ENCODE measurements around the gene PDGFC. TPM values are rescaled to one million over a fixed set of nuclear protein-coding genes. Genes with fewer than 3 reads are reported as not detected.

Gene PDGFC
- total and polyA plus RNA-seq, 2 of the 8 experiments (the other 6 are each of a cell fraction or from before 2014, with no cell fraction given), result 0.65 to 2.7 TPM

DNA sequence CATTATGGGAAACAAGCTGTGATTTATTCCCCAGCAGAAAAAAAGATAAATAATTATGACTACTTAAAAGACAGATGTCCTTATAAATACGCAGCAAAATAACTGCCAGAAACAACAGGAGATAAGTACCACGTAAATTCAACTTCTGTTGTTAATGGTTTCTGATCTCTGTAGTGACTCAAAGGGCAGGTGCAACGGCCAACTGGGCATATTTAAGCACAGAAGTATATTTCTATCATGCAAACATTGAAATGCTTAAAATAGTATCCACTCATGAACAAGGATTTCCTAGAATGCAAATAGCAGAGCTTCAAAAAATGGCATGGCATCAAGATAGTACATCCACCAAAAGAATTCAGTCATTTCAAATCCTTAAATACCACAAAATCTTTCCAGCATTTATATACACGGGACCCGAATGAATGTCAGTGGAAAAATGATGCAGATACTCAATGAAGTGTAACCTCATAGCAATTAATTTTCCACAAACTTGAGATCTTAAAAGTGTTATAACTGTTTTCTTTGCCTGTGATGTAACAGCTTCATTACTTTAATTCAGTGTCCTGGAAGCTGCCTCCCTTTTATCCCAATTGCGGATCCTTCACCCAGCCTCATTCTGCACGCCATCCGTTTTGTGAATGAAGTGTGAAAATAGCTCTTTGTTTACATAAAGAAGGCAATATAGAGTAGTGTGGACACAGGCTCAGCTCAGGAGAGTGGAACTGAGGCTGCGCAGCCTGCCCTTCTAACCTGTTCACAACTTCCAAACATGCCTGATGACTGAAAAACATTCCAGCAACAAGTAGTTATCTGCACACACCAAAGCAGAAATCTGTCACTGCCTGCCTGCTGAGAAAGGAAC lies 10.2 kb downstream of the PDGFC start:
- no peak overlapping the region for H3K18ac ChIP-seq (ENCODE audit: extremely low read depth, low read length)
- H3K23ac ChIP-seq (ENCODE audit: insufficient read length), result no peak overlapping the region
- H2BK5ac ChIP-seq (ENCODE audit: low read depth, low read length), result no peak overlapping the region
- ChIA-PET CTCF (ENCODE audit: partially characterized antibody) (interaction anchor here (1.2 to 1.9 kb wide), 3 partner anchors 9 to 84 kb away, joined by 3 to 4 read pairs (median 4); no protein-coding TSS in a partner anchor), POLR2A (ENCODE audit: partially characterized antibody) (interaction anchor here (0.6 kb wide), 1 partner anchor 183 kb away, joined by 3 read pairs; no protein-coding TSS in a partner anchor)
- no peak overlapping the region for H3K9ac ChIP-seq (replicated peaks in 1 of 4; ENCODE audit: extremely low read depth in 1 of 4, low read depth in 3 of 4, low read length in 3 of 4)
- no peaks in the 10 kb centered on the region for H3K36me3 ChIP-seq (ENCODE audit: control insufficient read depth in 2 of 4, insufficient read depth in 4 of 4, low read length in 3 of 4)
- no peak overlapping the region for H3K27ac ChIP-seq (ENCODE audit: low read depth, low read length)
- no peak overlapping the region for H2BK12ac ChIP-seq (ENCODE audit: low read depth, low read length)
- TF ChIP-seq KDM1A (IDR thresholded peaks at IDR 0.05; ENCODE audit: borderline replicate concordance, low read length) (no peak), RAD21 (IDR thresholded peaks at IDR 0.05 in 1 of 2, conservative IDR thresholded peaks at IDR 0.05 in 1 of 2; ENCODE audit: low read depth in 2 of 2, low read length in 2 of 2) (no peak), TAF1 (IDR thresholded peaks at IDR 0.05; ENCODE audit: low read depth, low read length) (no peak)
- TF ChIP-seq, protein P1, sequence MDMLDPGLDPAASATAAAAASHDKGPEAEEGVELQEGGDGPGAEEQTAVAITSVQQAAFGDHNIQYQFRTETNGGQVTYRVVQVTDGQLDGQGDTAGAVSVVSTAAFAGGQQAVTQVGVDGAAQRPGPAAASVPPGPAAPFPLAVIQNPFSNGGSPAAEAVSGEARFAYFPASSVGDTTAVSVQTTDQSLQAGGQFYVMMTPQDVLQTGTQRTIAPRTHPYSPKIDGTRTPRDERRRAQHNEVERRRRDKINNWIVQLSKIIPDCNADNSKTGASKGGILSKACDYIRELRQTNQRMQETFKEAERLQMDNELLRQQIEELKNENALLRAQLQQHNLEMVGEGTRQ (IDR thresholded peaks at IDR 0.05; ENCODE audit: low read length), result no peak
- TF ChIP-seq, protein P2, sequence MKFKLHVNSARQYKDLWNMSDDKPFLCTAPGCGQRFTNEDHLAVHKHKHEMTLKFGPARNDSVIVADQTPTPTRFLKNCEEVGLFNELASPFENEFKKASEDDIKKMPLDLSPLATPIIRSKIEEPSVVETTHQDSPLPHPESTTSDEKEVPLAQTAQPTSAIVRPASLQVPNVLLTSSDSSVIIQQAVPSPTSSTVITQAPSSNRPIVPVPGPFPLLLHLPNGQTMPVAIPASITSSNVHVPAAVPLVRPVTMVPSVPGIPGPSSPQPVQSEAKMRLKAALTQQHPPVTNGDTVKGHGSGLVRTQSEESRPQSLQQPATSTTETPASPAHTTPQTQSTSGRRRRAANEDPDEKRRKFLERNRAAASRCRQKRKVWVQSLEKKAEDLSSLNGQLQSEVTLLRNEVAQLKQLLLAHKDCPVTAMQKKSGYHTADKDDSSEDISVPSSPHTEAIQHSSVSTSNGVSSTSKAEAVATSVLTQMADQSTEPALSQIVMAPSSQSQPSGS (IDR thresholded peaks at IDR 0.05; ENCODE audit: low read length), result no peak
- no peak overlapping the region for H3K14ac ChIP-seq (ENCODE audit: insufficient read length)
- no peak overlapping the region for H4K91ac ChIP-seq (replicated peaks; ENCODE audit: insufficient read length, low read length)
- H3K56ac ChIP-seq (replicated peaks; ENCODE audit: insufficient read length, low read depth, low read length), result no peak overlapping the region
- H3K4me1 ChIP-seq (replicated peaks in 1 of 4; ENCODE audit: control insufficient read depth in 3 of 4, insufficient read depth in 4 of 4, low read length in 3 of 4), result peaks cover 0 to 6% (median 0%) of the 10 kb centered on the region in 4 experiments; a peak in 1 of 7 replicates
- H4K5ac ChIP-seq (ENCODE audit: insufficient read length, low read depth, low read length), result no peak overlapping the region
- H3K79me1 ChIP-seq (ENCODE audit: low read depth, low read length), result 0 out of 2 replicates have a peak, but pooled peaks cover 2% of the 10 kb centered on the region
- H3K9me3 ChIP-seq (ENCODE audit: insufficient read depth in 2 of 2, low read depth in 1 of 2, low read length in 1 of 2), result no peaks in the 10 kb centered on the region
- H3K4me3 ChIP-seq (ENCODE audit: extremely low read depth in 1 of 4, insufficient read depth in 2 of 4, low read depth in 3 of 4, low read length in 4 of 4), result no peak overlapping the region
- 91% methylated on average over 9 of the region's 9 CpGs; no CpG with 5 or more reads in 1 of the 2 experiments for WGBS, 2 experiments (ENCODE audit: extremely low coverage in 1 of 2, insufficient coverage in 1 of 2, insufficient read length in 1 of 2, insufficient replicate concordance in 2 of 2, low coverage in 1 of 2, low lambda C conversion rate in 2 of 2, missing lambda C conversion rate in 1 of 2)
- H3K27me3 ChIP-seq (replicated peaks in 1 of 4; ENCODE audit: control insufficient read depth in 3 of 4, extremely low read depth in 1 of 4, insufficient read depth in 3 of 4, low read length in 3 of 4), result peaks cover 0 to 1% (median 0%) of the 10 kb centered on the region in 4 experiments; a peak in 1 of 7 replicates
- no peak overlapping the region for H3K4ac ChIP-seq (replicated peaks; ENCODE audit: insufficient read length, low read depth, low read length)
- DNase-seq (ENCODE audit: low read depth in 1 of 2, low spot score in 2 of 2), result no peak
- H4K8ac ChIP-seq (ENCODE audit: extremely low read depth, insufficient read depth, low read length), result no peak overlapping the region
- FAIRE-seq, result no peak
- H2BK120ac ChIP-seq (replicated peaks; ENCODE audit: low read depth, low read length), result no peak overlapping the region
- H2AFZ ChIP-seq (ENCODE audit: low read length), result no peak overlapping the region
- no peaks in the 10 kb centered on the region for H3K23me2 ChIP-seq (ENCODE audit: low read depth, low read length)
- no peak overlapping the region for H2BK15ac ChIP-seq (ENCODE audit: low read length)
- H3K4me2 ChIP-seq (ENCODE audit: insufficient read depth in 1 of 2, low read depth in 2 of 2, low read length in 2 of 2), result no peak overlapping the region
- H2AK5ac ChIP-seq (ENCODE audit: low read depth, low read length), result no peak overlapping the region
- H2BK20ac ChIP-seq (ENCODE audit: low read length), result no peak overlapping the region
- no peaks in the 10 kb centered on the region for H4K20me1 ChIP-seq (replicated peaks in 1 of 2; ENCODE audit: control insufficient read depth in 1 of 2, insufficient read depth in 2 of 2, low read length in 2 of 2)
- H3K79me2 ChIP-seq (ENCODE audit: control insufficient read depth in 1 of 2, insufficient read depth in 2 of 2, low read length in 2 of 2), result no peaks in the 10 kb centered on the region
